HepG2 (cell line): ENCODE data around the gene ESPNL. TPM values are rescaled to one million over a fixed set of nuclear protein-coding genes. Genes with fewer than 3 reads are reported as not detected.

Experiments
- BATF2 ChIP-seq: sonication (generic); formaldehyde crosslinking; IDR thresholded peaks from 2 replicates; pipeline ENCODE4 v1.8.0; 2022; ENCODE audit warnings: mild to moderate bottlenecking, missing genetic modification reagents, moderate library complexity
- CBX1 ChIP-seq: IDR thresholded peaks from one replicate; pipeline ENCODE4 v1.6.1; 2016; ENCODE audit warnings: antibody characterized with exemption, low read depth
- DNMT1 ChIP-seq: sonication (generic); formaldehyde crosslinking; IDR thresholded peaks from 2 replicates; pipeline ENCODE4 v1.5.1; 2020; ENCODE audit warnings: mild to moderate bottlenecking, missing genetic modification reagents
- E2F2 ChIP-seq: sonication (generic); formaldehyde crosslinking; IDR thresholded peaks from 2 replicates; pipeline ENCODE4 v1.4.0; 2020; ENCODE audit warnings: missing genetic modification reagents, borderline replicate concordance
- HOXA7 ChIP-seq: sonication (generic); formaldehyde crosslinking; IDR thresholded peaks from 2 replicates; pipeline ENCODE4 v1.8.1; 2022; ENCODE audit warnings: mild to moderate bottlenecking, missing genetic modification reagents, moderate library complexity
- HOXA9 ChIP-seq: sonication (generic); formaldehyde crosslinking; IDR thresholded peaks from 2 replicates; pipeline ENCODE4 v1.8.1; 2022; ENCODE audit warnings: missing genetic modification reagents, mild to moderate bottlenecking, moderate library complexity, borderline replicate concordance
- KLF16 ChIP-seq, 2 experiments: sonication (generic) in 1 of 2; formaldehyde crosslinking in 1 of 2; IDR thresholded peaks; 2 replicates each; pipeline versions ENCODE4 v1.6.1 to v1.8.0; 2016 to 2023; ENCODE audit warnings: missing genetic modification reagents in 2 of 2, missing compliant biosample characterization in 1 of 2
- MIER2 ChIP-seq: IDR thresholded peaks from 2 replicates; pipeline ENCODE4 v1.6.1; 2016; ENCODE audit warnings: missing biosample characterization, missing genetic modification reagents
- MXD3 ChIP-seq: IDR thresholded peaks from 2 replicates; pipeline ENCODE4 v1.6.1; 2016; ENCODE audit warnings: mild to moderate bottlenecking, missing biosample characterization, missing genetic modification reagents
- PRDM15 ChIP-seq: sonication (generic); formaldehyde crosslinking; IDR thresholded peaks from 2 replicates; pipeline ENCODE4 v1.4.0; 2020; ENCODE audit warnings: missing genetic modification reagents
- SMC3 ChIP-seq: IDR thresholded peaks from 2 replicates; pipeline ENCODE4 v1.6.1; 2011; ENCODE audit warnings: low read length, improper control_type of control experiment
- TOE1 ChIP-seq: sonication (generic); formaldehyde crosslinking; IDR thresholded peaks from 2 replicates; pipeline ENCODE4 v1.4.0; 2020; ENCODE audit warnings: mild to moderate bottlenecking, missing genetic modification reagents
- U2AF2 ChIP-seq: fragments of 200-400 bp; formaldehyde crosslinking; IDR thresholded peaks from 2 replicates; pipeline ENCODE4 v1.6.1; 2017; ENCODE audit warnings: low read depth, mild to moderate bottlenecking, low read length
- WIZ ChIP-seq: sonication (generic); formaldehyde crosslinking; IDR thresholded peaks from 2 replicates; pipeline ENCODE4 v1.5.1; 2020; ENCODE audit warnings: mild to moderate bottlenecking, missing genetic modification reagents
- ZNF12 ChIP-seq: sonication (generic); formaldehyde crosslinking; IDR thresholded peaks from 2 replicates; pipeline ENCODE4 v1.5.0; 2020; ENCODE audit warnings: missing genetic modification reagents
- ZNF180 ChIP-seq: sonication (generic); formaldehyde crosslinking; IDR thresholded peaks from 2 replicates; pipeline ENCODE4 v1.4.0; 2020; ENCODE audit warnings: low read depth, missing genetic modification reagents, borderline replicate concordance
- ZNF230 ChIP-seq: sonication (generic); formaldehyde crosslinking; IDR thresholded peaks from 2 replicates; pipeline ENCODE4 v1.4.0; 2020; ENCODE audit warnings: mild to moderate bottlenecking, missing genetic modification reagents
- ZNF281 ChIP-seq: sonication (generic); formaldehyde crosslinking; IDR thresholded peaks from 2 replicates; pipeline ENCODE4 v1.4.0; 2020; ENCODE audit warnings: missing genetic modification reagents, borderline replicate concordance
- ZNF282 ChIP-seq: fragments of 450-650 bp; IDR thresholded peaks from 2 replicates; pipeline ENCODE4 v1.6.1; 2018; ENCODE audit not compliant: partially characterized antibody
- ZNF354B ChIP-seq: sonication (generic); formaldehyde crosslinking; IDR thresholded peaks from 2 replicates; pipeline ENCODE4 v1.8.0; 2022; ENCODE audit warnings: mild to moderate bottlenecking, missing genetic modification reagents
- ZNF510 ChIP-seq: sonication (generic); formaldehyde crosslinking; IDR thresholded peaks from 2 replicates; pipeline ENCODE4 v1.4.0; 2020; ENCODE audit warnings: low read depth, mild to moderate bottlenecking, missing genetic modification reagents
- ZNF740 ChIP-seq: sonication (generic); formaldehyde crosslinking; IDR thresholded peaks from 2 replicates; pipeline ENCODE4 v1.4.0; 2020; ENCODE audit warnings: missing genetic modification reagents
- polyA plus RNA-seq, 8 experiments: library from polyadenylated mRNA; depleted of rRNA in 3 of 8; stranded (reverse) in 7 of 8; unstranded in 1 of 8; fragments of >200 nt; fragmentation: Illumina TruSeq in 4 of 8; extraction: Trizol in 4 of 8; gene quantifications; 2 replicates each; pipeline versions ENCODE4 v1.2.1 to v1.2.3, GENCODE V29; 2011 to 2016; ENCODE audit warnings: low read depth in 4 of 8, missing spikeins in 1 of 8, mixed read lengths in 1 of 8; ENCODE audit not compliant: insufficient read depth in 1 of 8
- total RNA-seq, 5 experiments: library from RNA; depleted of rRNA; stranded (reverse); fragments of >200 nt; fragmentation: Illumina TruSeq; extraction: Trizol; gene quantifications; 2 replicates each; pipeline ENCODE4 v1.2.3, GENCODE V29; 2016; ENCODE audit warnings: low read depth in 1 of 5

The ESPNL gene
- total and polyA plus RNA-seq, 2 of the 13 experiments (the other 11 are each of a cell fraction or from before 2014, with no cell fraction given): 0.45 to 0.80 TPM

GRCh38 chr2:238079874-238080327 is 20.2 kb upstream of the ESPNL start (continued):
- TF ChIP-seq BATF2 (CRISPR knock-in tag) (no peak), DNMT1 (CRISPR knock-in tag) (no peak), MXD3 (CRISPR knock-in tag) (no peak), U2AF2 (no peak), ZNF281 (CRISPR knock-in tag) (peak; percentile 60; the same call in 1 of the 2 replicates), CBX1 (no peak), WIZ (CRISPR knock-in tag) (no peak), HOXA9 (CRISPR knock-in tag) (no peak), ZNF230 (no peak), E2F2 (CRISPR knock-in tag) (no peak), HOXA7 (CRISPR knock-in tag) (no peak), TOE1 (CRISPR knock-in tag) (0 out of 2 replicates have a peak, but pooled peaks have one; percentile 80), ZNF180 (no peak), ZNF740 (CRISPR knock-in tag) (no peak), KLF16 (CRISPR knock-in tag; IDR thresholded peaks at IDR 0.05) (peak in 1 of 2 experiments; percentile 93; a peak in 2 of 4 replicates), PRDM15 (CRISPR knock-in tag) (peak; percentile 95), ZNF354B (CRISPR knock-in tag) (no peak), MIER2 (CRISPR knock-in tag) (peak; percentile 50), ZNF510 (no peak), SMC3 (peak; percentile 28; the same call in 1 of the 2 replicates), ZNF12 (CRISPR knock-in tag) (peak; percentile 71; the same call in 1 of the 2 replicates), ZNF282 (no peak)
